ENCODE measurements around the gene SPATA31C2. TPM values are rescaled to one million over a fixed set of nuclear protein-coding genes. Genes with fewer than 3 reads are reported as not detected.
"Not testable (repeated sequence)": the region's sequence is repeated elsewhere in the genome, so short reads cannot be mapped to it uniquely, and the experiment has no call there.

SPATA31C2 gene
- total RNA-seq, 1 experiment from 2014 or later, result 0.15 TPM

DNA sequence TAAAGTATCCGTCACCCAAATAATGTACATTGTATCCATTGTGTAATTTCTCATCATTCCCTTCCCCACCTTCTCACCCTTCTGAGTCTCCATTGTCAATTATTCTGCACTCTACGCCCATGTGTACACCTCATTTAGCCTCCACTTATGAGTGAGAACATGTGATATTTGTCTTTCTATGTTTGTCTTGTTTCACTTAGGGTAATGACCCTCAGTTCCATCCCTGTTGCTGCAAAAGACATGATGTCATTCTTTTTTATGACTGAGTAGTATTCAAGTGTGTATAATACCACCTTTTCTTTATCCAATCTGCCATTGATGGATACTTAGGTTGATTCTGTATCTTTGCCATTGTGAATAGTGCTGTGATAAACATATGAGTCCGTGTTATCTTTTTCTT lies 4.9 kb upstream of the SPATA31C2 start:
- H2BK5ac ChIP-seq (ENCODE audit: insufficient read length, low read length), result no peak overlapping the region
- no peak overlapping the region for H4K8ac ChIP-seq (replicated peaks; ENCODE audit: insufficient read length, low read depth, low read length)
- no peaks in the 10 kb centered on the region for H3K36me3 Mint-ChIP-seq (ENCODE audit: insufficient read depth in 1 of 3, low read depth in 3 of 3)
- no peak overlapping the region for H4K5ac ChIP-seq (ENCODE audit: insufficient read length, low read depth, low read length)
- H3K4me1 ChIP-seq (ENCODE audit: insufficient read depth, low read length), result no peaks in the 10 kb centered on the region
- peaks cover 7% of the 10 kb centered on the region for H3K27me3 Mint-ChIP-seq (ENCODE audit: low read depth)
- H3K27ac Mint-ChIP-seq, result no peak overlapping the region
- TF ChIP-seq, protein P1, sequence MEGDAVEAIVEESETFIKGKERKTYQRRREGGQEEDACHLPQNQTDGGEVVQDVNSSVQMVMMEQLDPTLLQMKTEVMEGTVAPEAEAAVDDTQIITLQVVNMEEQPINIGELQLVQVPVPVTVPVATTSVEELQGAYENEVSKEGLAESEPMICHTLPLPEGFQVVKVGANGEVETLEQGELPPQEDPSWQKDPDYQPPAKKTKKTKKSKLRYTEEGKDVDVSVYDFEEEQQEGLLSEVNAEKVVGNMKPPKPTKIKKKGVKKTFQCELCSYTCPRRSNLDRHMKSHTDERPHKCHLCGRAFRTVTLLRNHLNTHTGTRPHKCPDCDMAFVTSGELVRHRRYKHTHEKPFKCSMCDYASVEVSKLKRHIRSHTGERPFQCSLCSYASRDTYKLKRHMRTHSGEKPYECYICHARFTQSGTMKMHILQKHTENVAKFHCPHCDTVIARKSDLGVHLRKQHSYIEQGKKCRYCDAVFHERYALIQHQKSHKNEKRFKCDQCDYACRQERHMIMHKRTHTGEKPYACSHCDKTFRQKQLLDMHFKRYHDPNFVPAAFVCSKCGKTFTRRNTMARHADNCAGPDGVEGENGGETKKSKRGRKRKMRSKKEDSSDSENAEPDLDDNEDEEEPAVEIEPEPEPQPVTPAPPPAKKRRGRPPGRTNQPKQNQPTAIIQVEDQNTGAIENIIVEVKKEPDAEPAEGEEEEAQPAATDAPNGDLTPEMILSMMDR (conservative IDR thresholded peaks at IDR 0.05), result no peak
- no peak overlapping the region for H4K91ac ChIP-seq (ENCODE audit: insufficient read length, low read depth, low read length)
- H2BK15ac ChIP-seq (ENCODE audit: low read depth, low read length), result no peak overlapping the region
- H3K23ac ChIP-seq (ENCODE audit: insufficient read length, low read depth, low read length), result no peak overlapping the region
- no peak overlapping the region for H3K27ac ChIP-seq (ENCODE audit: insufficient read length, low read depth, low read length)
- H2BK120ac ChIP-seq (ENCODE audit: low read depth, low read length, poor library complexity, severe bottlenecking), result no peak overlapping the region
- no peak overlapping the region for H3K4me2 ChIP-seq (ENCODE audit: insufficient read depth, insufficient read length, low read length)
- H2AK5ac ChIP-seq (ENCODE audit: insufficient read length, low read length), result no peak overlapping the region
- no peaks in the 10 kb centered on the region for H3K9me3 ChIP-seq (ENCODE audit: control insufficient read depth, low read depth, low read length)
- no peaks in the 10 kb centered on the region for H3K27me3 ChIP-seq (ENCODE audit: insufficient read depth, low read length)
- no peak for DNase-seq
- no peaks in the 10 kb centered on the region for H3K4me1 Mint-ChIP-seq
- no peak overlapping the region for H3K14ac ChIP-seq (ENCODE audit: insufficient read depth, low read length)
- H2BK20ac ChIP-seq (ENCODE audit: low read depth, low read length, poor library complexity, severe bottlenecking), result no peak overlapping the region
- no peak overlapping the region for H2AFZ ChIP-seq (ENCODE audit: low read length)
- no peak overlapping the region for H3K56ac ChIP-seq (ENCODE audit: insufficient read length, low read depth, low read length)
- H3K4me3 Mint-ChIP-seq, result no peak overlapping the region
- no peak overlapping the region for H3K9ac ChIP-seq (ENCODE audit: extremely low read depth, insufficient read length, low read length)
- H3K18ac ChIP-seq (ENCODE audit: insufficient read length, low read depth, low read length), result no peak overlapping the region
- no peaks in the 10 kb centered on the region for H3K23me2 ChIP-seq (ENCODE audit: insufficient read length, low read depth, low read length, poor library complexity, severe bottlenecking)
- H4K20me1 ChIP-seq (ENCODE audit: control insufficient read depth, insufficient read depth, insufficient read length), result no peaks in the 10 kb centered on the region
- no peaks in the 10 kb centered on the region for H3K9me3 Mint-ChIP-seq
- no peaks in the 10 kb centered on the region for H3K79me1 ChIP-seq (ENCODE audit: insufficient read depth, low read depth, low read length, poor library complexity, severe bottlenecking)
- WGBS (ENCODE audit: extremely low coverage, insufficient read length, low lambda C conversion rate), result no CpG with 5 or more reads among the region's 3 CpGs
- H3K79me2 ChIP-seq (ENCODE audit: insufficient read depth, low read length), result no peaks in the 10 kb centered on the region
- no peak overlapping the region for H3K4ac ChIP-seq (ENCODE audit: low read depth, low read length)
- no peak overlapping the region for H2BK12ac ChIP-seq (ENCODE audit: insufficient read length, low read depth, low read length)
- no peak overlapping the region for H3T11ph ChIP-seq (ENCODE audit: low read length)

DNA sequence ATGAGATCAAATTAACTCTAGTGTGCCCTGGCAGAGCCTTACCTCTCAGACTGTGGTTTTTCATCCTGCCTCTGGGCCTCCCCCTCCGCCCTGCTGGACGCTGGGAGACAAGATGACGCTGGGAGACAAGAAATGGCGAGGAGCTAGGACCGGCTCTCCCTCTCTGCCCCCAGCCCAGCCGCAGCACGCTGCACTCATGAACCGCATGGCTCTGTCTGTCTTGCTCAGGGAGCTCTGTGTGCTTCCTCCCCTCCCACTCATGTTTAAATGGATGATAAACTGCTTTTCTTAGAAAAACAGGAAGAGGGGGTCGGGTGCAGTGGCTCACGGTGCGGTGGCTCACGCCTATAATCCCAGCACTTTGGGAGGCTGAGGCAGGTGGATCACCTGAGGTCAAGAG lies 4.7 kb downstream of the SPATA31C2 start:
- H3T11ph ChIP-seq (ENCODE audit: low read length); H3K27ac Mint-ChIP-seq; H4K5ac ChIP-seq (ENCODE audit: insufficient read length, low read depth, low read length); H3K9me3 Mint-ChIP-seq; H4K20me1 ChIP-seq (ENCODE audit: control insufficient read depth, insufficient read depth, insufficient read length); H2BK120ac ChIP-seq (ENCODE audit: low read depth, low read length, poor library complexity, severe bottlenecking); H4K91ac ChIP-seq (ENCODE audit: insufficient read length, low read depth, low read length); H2BK15ac ChIP-seq (ENCODE audit: low read depth, low read length); H2BK12ac ChIP-seq (ENCODE audit: insufficient read length, low read depth, low read length); H3K14ac ChIP-seq (ENCODE audit: insufficient read depth, low read length); H3K36me3 Mint-ChIP-seq (ENCODE audit: insufficient read depth in 1 of 3, low read depth in 3 of 3); H4K8ac ChIP-seq (replicated peaks; ENCODE audit: insufficient read length, low read depth, low read length); H3K79me2 ChIP-seq (ENCODE audit: insufficient read depth, low read length); H2BK20ac ChIP-seq (ENCODE audit: low read depth, low read length, poor library complexity, severe bottlenecking); H3K23me2 ChIP-seq (ENCODE audit: insufficient read length, low read depth, low read length, poor library complexity, severe bottlenecking); H3K18ac ChIP-seq (ENCODE audit: insufficient read length, low read depth, low read length); H3K4me2 ChIP-seq (ENCODE audit: insufficient read depth, insufficient read length, low read length); H3K4me3 Mint-ChIP-seq; H3K27me3 Mint-ChIP-seq (ENCODE audit: low read depth); H2AFZ ChIP-seq (ENCODE audit: low read length); H3K27ac ChIP-seq (ENCODE audit: insufficient read length, low read depth, low read length); H3K4me1 Mint-ChIP-seq; H3K4me1 ChIP-seq (ENCODE audit: insufficient read depth, low read length); H3K9ac ChIP-seq (ENCODE audit: extremely low read depth, insufficient read length, low read length); H3K23ac ChIP-seq (ENCODE audit: insufficient read length, low read depth, low read length); DNase-seq; H3K79me1 ChIP-seq (ENCODE audit: insufficient read depth, low read depth, low read length, poor library complexity, severe bottlenecking); H3K4ac ChIP-seq (ENCODE audit: low read depth, low read length); H3K27me3 ChIP-seq (ENCODE audit: insufficient read depth, low read length); H3K9me3 ChIP-seq (ENCODE audit: control insufficient read depth, low read depth, low read length); H3K56ac ChIP-seq (ENCODE audit: insufficient read length, low read depth, low read length); H2AK5ac ChIP-seq (ENCODE audit: insufficient read length, low read length); H2BK5ac ChIP-seq (ENCODE audit: insufficient read length, low read length): not testable (repeated sequence)
- no CpG with 5 or more reads among the region's 12 CpGs for WGBS (ENCODE audit: extremely low coverage, insufficient read length, low lambda C conversion rate)

Measured in H9 (cell line).